Stimulated activated CD4-positive, alpha-beta T cell treated with anti-CD3 and anti-CD28 coated beads, Interleukin-2, amount 100 ng/mL, for 24 hours (primary cell): ENCODE measurements around the gene CAPZB.

Experiments used
- DNase-seq, 2 donors: peaks; one replicate each; pipeline ENCODE4 v3.0.0-alpha.2; 2020

Gene CAPZB

GRCh38 chr1:19426294-19427086 lies 58.8 kb downstream of the CAPZB start:
- DNase-seq = no peak

- DNase-seq = no peak
Measured at GRCh38 chr1:19425646-19426239, 59.6 kb downstream of the CAPZB start.

GRCh38 chr1:19424651-19425570 lies 60.4 kb downstream of the CAPZB start:
- no peak for DNase-seq

GRCh38 chr1:19423130-19423529 lies 62.2 kb downstream of the CAPZB start:
- DNase-seq = no peak

GRCh38 chr1:19421365-19421764 lies 64.0 kb downstream of the CAPZB start:
- no peak for DNase-seq

- DNase-seq = no peak
Measured at GRCh38 chr1:19420606-19421005, 64.7 kb downstream of the CAPZB start.

GRCh38 chr1:19419691-19420090 lies 65.6 kb downstream of the CAPZB start:
- no peak for DNase-seq

- DNase-seq = no peak
Measured at GRCh38 chr1:19418503-19418971, 66.8 kb downstream of the CAPZB start.

- no peak for DNase-seq
Measured at GRCh38 chr1:19416921-19417470, 68.3 kb downstream of the CAPZB start.

- DNase-seq = no peak
Measured at GRCh38 chr1:19416145-19416544, 69.2 kb downstream of the CAPZB start.

GRCh38 chr1:19414515-19415121 lies 70.7 kb downstream of the CAPZB start:
- DNase-seq = no peak

- no peak for DNase-seq
Measured at GRCh38 chr1:19413999-19414398, 71.3 kb downstream of the CAPZB start.

GRCh38 chr1:19412654-19413053 lies 72.7 kb downstream of the CAPZB start:
- no peak for DNase-seq

GRCh38 chr1:19411612-19412011 lies 73.7 kb downstream of the CAPZB start:
- no peak for DNase-seq

GRCh38 chr1:19410393-19410792 lies 74.9 kb downstream of the CAPZB start:
- DNase-seq = no peak

GRCh38 chr1:19409477-19410341 lies 75.6 kb downstream of the CAPZB start:
- DNase-seq = no peak

GRCh38 chr1:19407494-19408096 lies 77.7 kb downstream of the CAPZB start:
- no peak for DNase-seq

- DNase-seq = no peak
Measured at GRCh38 chr1:19406680-19407079, 78.7 kb downstream of the CAPZB start.

GRCh38 chr1:19405761-19406487 lies 79.4 kb downstream of the CAPZB start:
- DNase-seq = no peak

- no peak for DNase-seq
Measured at GRCh38 chr1:19405195-19405760, 80.1 kb downstream of the CAPZB start.
